Measurements from ENCODE around the gene NUBPL. TPM values are rescaled to one million over a fixed set of nuclear protein-coding genes. Genes with fewer than 3 reads are reported as not detected.
A peak's percentile ranks its signal among the peaks of the same experiment; 100 is the strongest.

The NUBPL gene
- total RNA-seq (2021) (11.6 to 15.5 TPM (median 14.2 TPM) in 3 replicates), Bru-seq, nascent RNA (percentile 57 among the genes with signal in this experiment)
- long read RNA-seq, experiment 1, transcript NUBPL-201 (11 exons, 3,049 nt): major isoform, 38 of 50 reads
- long read RNA-seq, experiment 1, partial matches to known transcripts: 5 of 50 reads
- long read RNA-seq, experiment 1, other reads (novel, unspliced or antisense): 6 of 50 reads
- long read RNA-seq, experiment 2, partial matches to known transcripts: 1 of 10 reads
- long read RNA-seq, experiment 2, other reads (novel, unspliced or antisense): 5 of 10 reads
- long read RNA-seq, experiment 3, transcript NUBPL-201 (11 exons, 3,049 nt): major isoform, 17 of 22 reads
- long read RNA-seq, experiment 3, partial matches to known transcripts: 2 of 22 reads
- long read RNA-seq, experiment 3, other reads (novel, unspliced or antisense): 3 of 22 reads

GRCh38 chr14:31561155-31561846 lies at the start of gene NUBPL:
TSS of gene NUBPL (plus strand) at chr14:31561404. CDS start at chr14:31561440, 36 bp downstream.
- peak; percentile 88 for ATAC-seq
- H3K4me3 Mint-ChIP-seq: peak within 1 kb of the TSS; percentile 91
- ChIA-PET POLR2A (no interaction called here), CTCF (no interaction called here)
- peak; percentile 95 for DNase-seq (ENCODE audit: low spot score)
- no peaks in the 10 kb centered on the region; the same call in 1 of the 2 replicates for H3K27me3 Mint-ChIP-seq (ENCODE audit: low read depth)
- TF ChIP-seq EMX1 (CRISPR knock-in tag; IDR thresholded peaks at IDR 0.05): no peak
- TF ChIP-seq SP1 (CRISPR knock-in tag; conservative IDR thresholded peaks at IDR 0.05): peak; percentile 69
- TF ChIP-seq E2F5 (CRISPR knock-in tag; IDR thresholded peaks at IDR 0.05): no peak
- peak; percentile 99 for TF ChIP-seq CREM (CRISPR knock-in tag; IDR thresholded peaks at IDR 0.05)
- peak; percentile 77 for TF ChIP-seq GABPB1 (CRISPR knock-in tag; IDR thresholded peaks at IDR 0.05)
- peak; percentile 63 for TF ChIP-seq FOXK1 (CRISPR knock-in tag; IDR thresholded peaks at IDR 0.05)
- peak; percentile 58; the same call in 1 of the 2 replicates for TF ChIP-seq ZNF423 (CRISPR knock-in tag; IDR thresholded peaks at IDR 0.05)
- peak; percentile 60; the same call in 1 of the 2 replicates for TF ChIP-seq FOXP1 (CRISPR knock-in tag; IDR thresholded peaks at IDR 0.05; ENCODE audit: borderline replicate concordance)
- 0 out of 2 replicates have a peak, but pooled peaks have one; percentile 20 for TF ChIP-seq MAX (CRISPR knock-in tag; IDR thresholded peaks at IDR 0.05)
- no peak for TF ChIP-seq OVOL2 (CRISPR knock-in tag; IDR thresholded peaks at IDR 0.05; ENCODE audit: borderline replicate concordance)
- 0 out of 2 replicates have a peak, but pooled peaks have one; percentile 40 for TF ChIP-seq ZBTB21 (CRISPR knock-in tag; IDR thresholded peaks at IDR 0.05; ENCODE audit: borderline replicate concordance)
- no peak for TF ChIP-seq HMGXB4 (CRISPR knock-in tag; IDR thresholded peaks at IDR 0.05)
- TF ChIP-seq ATF1 (CRISPR knock-in tag; IDR thresholded peaks at IDR 0.05): peak; percentile 72; the same call in 1 of the 2 replicates
- TF ChIP-seq PREB (CRISPR knock-in tag; IDR thresholded peaks at IDR 0.05; ENCODE audit: borderline replicate concordance): peak; percentile 58; the same call in 1 of the 2 replicates
- TF ChIP-seq MYBL2 (CRISPR knock-in tag; IDR thresholded peaks at IDR 0.05): peak; percentile 54; the same call in 1 of the 2 replicates
- peak within 1 kb of the TSS; percentile 79 for H3K27ac Mint-ChIP-seq
- H3K4me1 Mint-ChIP-seq: peaks cover 6% of the 10 kb centered on the region
- H3K9me3 Mint-ChIP-seq: peaks cover 12% of the 10 kb centered on the region
- H3K36me3 Mint-ChIP-seq: no peaks in the 10 kb centered on the region

- no peak for TF ChIP-seq USF2 (CRISPR knock-in tag; IDR thresholded peaks at IDR 0.05)
- no peak for TF ChIP-seq ZMAT4 (CRISPR knock-in tag; IDR thresholded peaks at IDR 0.05)
- no peak for TF ChIP-seq ZNF425 (CRISPR knock-in tag; conservative IDR thresholded peaks at IDR 0.05)
- no peak for TF ChIP-seq SOX15 (CRISPR knock-in tag; IDR thresholded peaks at IDR 0.05)
- no peak for TF ChIP-seq ZBTB43 (CRISPR knock-in tag; IDR thresholded peaks at IDR 0.05)
- TF ChIP-seq RORB (CRISPR knock-in tag; IDR thresholded peaks at IDR 0.05): no peak
- no peak for TF ChIP-seq E2F4 (CRISPR knock-in tag; IDR thresholded peaks at IDR 0.05; ENCODE audit: borderline replicate concordance, low read depth)
- Mint-ChIP-seq H3K27me3 (ENCODE audit: low read depth) (no peaks in the 10 kb centered on the region), H3K27ac (no peak overlapping the region), H3K4me3 (no peak overlapping the region), H3K9me3 (no peaks in the 10 kb centered on the region; the same call in 1 of the 2 replicates), H3K36me3 (no peaks in the 10 kb centered on the region), H3K4me1 (no peaks in the 10 kb centered on the region)
- ATAC-seq (peak; percentile 20; the same call in 1 of the 2 replicates), DNase-seq (ENCODE audit: low spot score) (peak; percentile 16)
- ChIA-PET POLR2A (no interaction called here), CTCF (no interaction called here)
These were observed 34.1 kb upstream of the NUBPL start for GRCh38 chr14:31527087-31527486.

All from WTC11 (cell line).